ENCODE data around the gene MCU.
"Not testable (repeated sequence)": the region's sequence is repeated elsewhere in the genome, so short reads cannot be mapped to it uniquely, and the experiment has no call there.

Gene MCU

DNA sequence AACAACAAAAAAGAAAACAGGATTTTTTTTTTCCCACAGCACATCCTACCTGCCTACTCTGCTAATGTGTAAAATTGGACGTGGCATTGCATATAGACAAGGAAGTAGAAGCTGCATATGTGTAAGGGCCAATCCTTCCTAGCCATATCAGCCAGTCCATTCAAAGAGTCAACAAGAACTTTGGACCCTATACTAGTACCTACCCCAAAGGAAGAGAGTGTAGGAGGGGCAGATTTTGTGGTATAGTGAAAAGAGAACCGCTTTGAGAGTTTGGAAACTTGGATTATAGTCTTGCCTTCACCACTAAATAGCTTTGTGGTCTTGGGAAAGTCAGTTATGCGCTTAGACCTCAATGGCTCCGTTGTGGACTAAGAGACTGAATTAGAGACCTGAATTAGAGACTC lies 12.1 kb upstream of the MCU start:
- TF ChIP-seq, protein P1, sequence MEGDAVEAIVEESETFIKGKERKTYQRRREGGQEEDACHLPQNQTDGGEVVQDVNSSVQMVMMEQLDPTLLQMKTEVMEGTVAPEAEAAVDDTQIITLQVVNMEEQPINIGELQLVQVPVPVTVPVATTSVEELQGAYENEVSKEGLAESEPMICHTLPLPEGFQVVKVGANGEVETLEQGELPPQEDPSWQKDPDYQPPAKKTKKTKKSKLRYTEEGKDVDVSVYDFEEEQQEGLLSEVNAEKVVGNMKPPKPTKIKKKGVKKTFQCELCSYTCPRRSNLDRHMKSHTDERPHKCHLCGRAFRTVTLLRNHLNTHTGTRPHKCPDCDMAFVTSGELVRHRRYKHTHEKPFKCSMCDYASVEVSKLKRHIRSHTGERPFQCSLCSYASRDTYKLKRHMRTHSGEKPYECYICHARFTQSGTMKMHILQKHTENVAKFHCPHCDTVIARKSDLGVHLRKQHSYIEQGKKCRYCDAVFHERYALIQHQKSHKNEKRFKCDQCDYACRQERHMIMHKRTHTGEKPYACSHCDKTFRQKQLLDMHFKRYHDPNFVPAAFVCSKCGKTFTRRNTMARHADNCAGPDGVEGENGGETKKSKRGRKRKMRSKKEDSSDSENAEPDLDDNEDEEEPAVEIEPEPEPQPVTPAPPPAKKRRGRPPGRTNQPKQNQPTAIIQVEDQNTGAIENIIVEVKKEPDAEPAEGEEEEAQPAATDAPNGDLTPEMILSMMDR (IDR thresholded peaks at IDR 0.05) = no peak
- Histone ChIP-seq H3K36me3 (no peaks in the 10 kb centered on the region), H3K4me1 (no peaks in the 10 kb centered on the region), H3K9me3 (no peaks in the 10 kb centered on the region), H3K27me3 (no peaks in the 10 kb centered on the region), H3K4me3 (no peak overlapping the region), H3K27ac (no peak overlapping the region)
- DNase-seq = no peak
- intact Hi-C loops (cut with DNase I; ENCODE audit: low total_unique reads) = no loop called here

DNA sequence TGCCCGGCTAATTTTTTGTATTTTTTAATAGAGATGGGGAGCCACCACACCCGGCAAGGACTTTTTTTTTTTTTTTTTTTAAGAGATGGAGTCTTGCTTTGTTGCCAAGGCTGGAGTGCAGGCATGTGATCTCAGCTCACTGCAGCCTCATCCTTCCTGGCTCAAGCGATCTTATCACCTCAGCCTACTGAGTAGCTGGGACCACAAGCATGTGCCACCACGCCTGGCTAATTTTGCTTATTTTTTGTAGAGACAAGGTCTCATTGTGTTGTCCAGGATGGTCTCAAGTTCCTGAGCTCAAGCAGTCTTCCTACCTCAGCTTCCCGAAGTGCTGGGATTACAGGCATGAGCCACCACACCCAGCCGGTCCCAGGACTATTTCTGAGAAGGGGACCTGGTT lies 9.3 kb upstream of the MCU start:
- intact Hi-C loops (cut with DNase I; ENCODE audit: low total_unique reads) = no loop called here

DNA sequence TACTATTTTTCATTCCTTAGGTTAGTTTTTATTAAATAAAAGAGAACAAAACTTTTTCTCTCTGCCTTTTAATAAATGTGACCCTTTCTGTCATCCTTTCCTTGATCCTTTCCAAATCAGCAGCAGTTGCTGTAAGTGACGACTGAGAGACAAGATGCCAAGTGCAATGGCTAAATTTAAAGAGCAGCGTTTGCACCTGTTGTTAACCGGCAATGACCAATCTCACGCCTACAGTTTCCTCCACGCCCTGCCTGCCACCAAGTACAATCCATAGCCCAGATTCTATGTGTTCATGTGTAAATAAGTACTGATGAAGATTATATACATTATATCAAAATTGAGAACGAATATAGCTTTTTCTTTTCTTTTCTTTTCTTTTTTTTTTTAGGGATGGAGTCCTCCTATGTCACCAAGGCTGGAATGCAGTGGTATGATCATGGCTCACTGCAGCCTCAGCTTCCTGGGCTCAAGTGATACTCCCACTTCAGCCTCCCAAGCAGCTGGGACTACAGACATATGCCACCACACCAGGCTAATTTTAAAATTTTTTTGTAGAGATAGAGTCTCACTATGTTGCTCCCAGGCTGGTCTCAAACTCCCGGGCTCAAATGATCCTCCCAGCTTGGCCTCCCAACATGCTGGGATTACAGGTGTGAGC lies 6.5 kb upstream of the MCU start:
- intact Hi-C loops (cut with DNase I; ENCODE audit: low total_unique reads) = no loop called here
- DNase-seq = no peak
- no peak overlapping the region for H3K4me3 ChIP-seq
- H3K4me1 ChIP-seq = peaks cover 0 to 6% (median 0%) of the 10 kb centered on the region in 4 donors
- no peak overlapping the region for H3K27ac ChIP-seq
- H3K36me3 ChIP-seq = no peaks in the 10 kb centered on the region
- no peaks in the 10 kb centered on the region for H3K9me3 ChIP-seq
- no peaks in the 10 kb centered on the region for H3K27me3 ChIP-seq
- TF ChIP-seq, protein P1 (IDR thresholded peaks at IDR 0.05) = no peak

More for the DNA sequence above, 9.3 kb upstream of the MCU start:
- Histone ChIP-seq H3K27ac (no peak overlapping the region), H3K36me3 (no peaks in the 10 kb centered on the region), H3K9me3 (no peaks in the 10 kb centered on the region), H3K4me1 (no peaks in the 10 kb centered on the region), H3K4me3 (no peak overlapping the region), H3K27me3 (no peaks in the 10 kb centered on the region)
- DNase-seq = no peak
- TF ChIP-seq, protein P1 (IDR thresholded peaks at IDR 0.05) = no peak

DNA sequence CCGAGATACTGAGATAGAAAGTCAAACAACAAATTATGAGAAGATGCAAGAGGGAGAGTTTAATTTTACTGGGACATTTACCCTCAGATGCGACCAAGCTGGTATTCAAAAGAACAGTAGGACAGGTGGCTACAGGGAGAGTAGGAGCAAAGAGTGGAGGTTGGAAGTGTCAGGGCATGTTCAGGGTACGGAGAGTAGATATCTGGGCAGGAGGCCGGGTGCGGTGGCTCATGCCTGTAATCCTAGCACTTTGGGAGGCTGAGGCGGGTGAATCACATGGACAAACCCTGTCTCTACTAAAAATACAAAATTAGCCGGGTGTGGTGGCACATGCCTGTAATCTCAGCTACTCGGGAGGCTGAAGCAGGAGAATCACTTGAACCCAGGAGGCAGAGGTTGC lies 5.5 kb upstream of the MCU start:
- H3K27me3 ChIP-seq; DNase-seq; intact Hi-C loops (cut with DNase I; ENCODE audit: low total_unique reads); H3K9me3 ChIP-seq; H3K27ac ChIP-seq; H3K36me3 ChIP-seq; H3K4me3 ChIP-seq: not testable (repeated sequence)
- peaks cover 0 to 12% (median 0%) of the 10 kb centered on the region in 4 donors for H3K4me1 ChIP-seq

DNA sequence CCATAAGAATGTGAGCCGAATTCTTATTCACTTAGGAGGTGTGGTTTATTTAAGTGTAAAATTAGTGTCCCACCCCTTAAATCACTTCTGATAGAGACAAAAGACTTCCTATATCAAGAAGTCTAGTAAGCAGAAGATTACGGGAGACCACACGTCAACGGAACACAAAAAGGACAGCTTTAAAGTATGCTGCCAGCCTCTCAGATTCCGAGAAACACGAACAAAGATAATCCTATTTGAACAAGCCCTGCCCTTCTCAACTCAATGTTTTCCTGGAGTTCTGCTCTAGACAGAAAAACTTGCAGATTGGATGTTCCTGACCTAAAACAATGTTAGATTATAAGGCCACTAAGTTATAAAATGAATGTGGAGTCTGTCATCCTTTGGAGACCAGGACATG lies 4.9 kb upstream of the MCU start:
- Histone ChIP-seq H3K36me3 (no peaks in the 10 kb centered on the region), H3K4me3 (no peak overlapping the region), H3K27me3 (no peaks in the 10 kb centered on the region), H3K9me3 (no peaks in the 10 kb centered on the region), H3K4me1 (peaks cover 0 to 12% (median 0%) of the 10 kb centered on the region in 4 donors), H3K27ac (no peak overlapping the region)
- TF ChIP-seq, protein P1 (IDR thresholded peaks at IDR 0.05) = no peak
- DNase-seq = no peak
- intact Hi-C loops (cut with DNase I; ENCODE audit: low total_unique reads) = no loop called here

DNA sequence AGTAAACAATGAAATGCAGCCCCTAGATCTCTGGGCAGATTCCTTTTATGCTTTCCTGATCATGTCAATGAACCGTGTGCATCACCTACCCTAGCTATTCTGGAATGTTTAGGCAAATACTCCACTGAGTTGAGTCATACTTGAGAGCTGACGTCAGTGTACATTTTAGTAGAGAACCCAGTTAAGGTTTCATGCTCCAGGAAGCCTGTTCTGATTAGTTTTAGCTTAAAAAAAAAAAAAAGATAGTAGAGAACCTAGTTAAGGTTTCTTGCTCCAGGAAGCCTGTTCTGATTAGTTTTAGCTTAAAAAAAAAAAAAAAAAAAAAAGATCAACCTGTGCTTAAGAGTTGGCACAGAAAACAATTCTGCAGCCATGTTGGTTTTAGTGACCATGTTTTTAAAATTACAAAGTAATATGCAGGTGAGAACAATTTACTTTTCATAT lies 3.7 kb upstream of the MCU start:
- Histone ChIP-seq H3K36me3 (no peaks in the 10 kb centered on the region), H3K27ac (no peak overlapping the region), H3K4me3 (no peak overlapping the region), H3K4me1 (peaks cover 0 to 16% (median 0%) of the 10 kb centered on the region in 4 donors), H3K27me3 (no peaks in the 10 kb centered on the region), H3K9me3 (no peaks in the 10 kb centered on the region)
- intact Hi-C loops (cut with DNase I; ENCODE audit: low total_unique reads) = no loop called here
- DNase-seq = no peak
- TF ChIP-seq, protein P1 (IDR thresholded peaks at IDR 0.05) = no peak
